ENCODE data around the gene PRKCI.
A peak's percentile ranks its signal among the peaks of the same experiment; 100 is the strongest.
"Not testable (repeated sequence)": the region's sequence is repeated elsewhere in the genome, so short reads cannot be mapped to it uniquely, and the experiment has no call there.

PRKCI gene

GRCh38 chr3:170196833-170197232 is 25.4 kb upstream of the PRKCI start:
- H3K4me3 ChIP-seq (ENCODE audit: low read length): no peak overlapping the region
- no peak for DNase-seq (ENCODE audit: low read depth)
- TF ChIP-seq CTCF (conservative IDR thresholded peaks at IDR 0.05; ENCODE audit: low read length): no peak

GRCh38 chr3:170200987-170201386 is 21.2 kb upstream of the PRKCI start:
- DNase-seq (ENCODE audit: low read depth): no peak
- no peak overlapping the region for H3K4me3 ChIP-seq (ENCODE audit: low read length)
- TF ChIP-seq CTCF (conservative IDR thresholded peaks at IDR 0.05; ENCODE audit: low read length): no peak

GRCh38 chr3:170201527-170201926 is 20.7 kb upstream of the PRKCI start:
- TF ChIP-seq CTCF (conservative IDR thresholded peaks at IDR 0.05; ENCODE audit: low read length): no peak
- DNase-seq (ENCODE audit: low read depth): no peak
- H3K4me3 ChIP-seq (ENCODE audit: low read length): no peak overlapping the region

DNA sequence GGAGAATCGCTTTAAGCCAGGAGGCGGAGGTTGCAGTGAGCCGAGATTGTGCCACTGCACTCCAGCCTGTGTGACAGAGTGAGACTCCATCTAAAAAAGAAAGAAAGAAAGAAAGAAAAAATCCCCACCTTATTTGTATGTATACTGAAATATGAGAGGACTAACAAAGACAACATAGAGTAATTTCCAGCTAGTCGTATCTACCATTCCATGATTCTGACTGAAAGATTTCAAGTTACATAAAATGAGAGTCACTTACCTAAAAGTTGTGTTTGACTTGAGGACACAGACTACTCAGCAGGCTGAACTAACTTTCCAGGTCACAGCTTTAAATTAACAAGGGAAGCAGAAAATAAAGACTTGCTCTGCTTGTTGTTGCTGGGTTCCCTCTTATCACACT is 18.8 kb upstream of the PRKCI start:
- no peak overlapping the region for H3K4me3 ChIP-seq (ENCODE audit: low read length)
- DNase-seq (ENCODE audit: low read depth): no peak
- no peak for TF ChIP-seq CTCF (conservative IDR thresholded peaks at IDR 0.05; ENCODE audit: low read length)

- H3K4me3 ChIP-seq (ENCODE audit: low read length): no peak overlapping the region
- DNase-seq (ENCODE audit: low read depth): no peak
- TF ChIP-seq CTCF (conservative IDR thresholded peaks at IDR 0.05; ENCODE audit: low read length): no peak
Observed at GRCh38 chr3:170204023-170204472, 18.2 kb upstream of the PRKCI start.

DNA sequence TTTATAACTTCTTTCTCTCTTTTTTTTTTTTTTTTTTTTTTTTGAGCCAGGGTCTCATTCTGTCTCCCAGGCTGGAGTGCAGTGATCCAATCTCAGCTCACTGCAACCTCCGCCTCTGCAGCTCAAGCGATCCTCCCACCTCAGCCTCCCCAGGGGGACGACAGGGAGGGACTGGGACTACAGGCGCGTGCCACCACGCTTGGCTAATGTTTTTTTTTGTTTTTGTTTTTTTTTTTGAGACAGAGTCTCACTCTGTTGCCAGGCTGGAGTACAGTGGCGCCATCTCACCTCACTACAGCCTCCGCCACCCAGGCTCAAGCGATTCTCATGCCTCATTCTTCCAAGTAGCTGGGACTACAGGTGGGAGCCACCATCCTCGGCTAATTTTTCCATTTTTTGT is 17.7 kb upstream of the PRKCI start:
- H3K4me3 ChIP-seq (ENCODE audit: low read length): no peak overlapping the region
- TF ChIP-seq CTCF (conservative IDR thresholded peaks at IDR 0.05; ENCODE audit: low read length): no peak
- DNase-seq (ENCODE audit: low read depth): no peak

GRCh38 chr3:170205302-170205701 is 16.9 kb upstream of the PRKCI start:
- DNase-seq (ENCODE audit: low read depth): peak; percentile 46
- TF ChIP-seq CTCF (conservative IDR thresholded peaks at IDR 0.05; ENCODE audit: low read length): no peak
- no peak overlapping the region for H3K4me3 ChIP-seq (ENCODE audit: low read length)

DNA sequence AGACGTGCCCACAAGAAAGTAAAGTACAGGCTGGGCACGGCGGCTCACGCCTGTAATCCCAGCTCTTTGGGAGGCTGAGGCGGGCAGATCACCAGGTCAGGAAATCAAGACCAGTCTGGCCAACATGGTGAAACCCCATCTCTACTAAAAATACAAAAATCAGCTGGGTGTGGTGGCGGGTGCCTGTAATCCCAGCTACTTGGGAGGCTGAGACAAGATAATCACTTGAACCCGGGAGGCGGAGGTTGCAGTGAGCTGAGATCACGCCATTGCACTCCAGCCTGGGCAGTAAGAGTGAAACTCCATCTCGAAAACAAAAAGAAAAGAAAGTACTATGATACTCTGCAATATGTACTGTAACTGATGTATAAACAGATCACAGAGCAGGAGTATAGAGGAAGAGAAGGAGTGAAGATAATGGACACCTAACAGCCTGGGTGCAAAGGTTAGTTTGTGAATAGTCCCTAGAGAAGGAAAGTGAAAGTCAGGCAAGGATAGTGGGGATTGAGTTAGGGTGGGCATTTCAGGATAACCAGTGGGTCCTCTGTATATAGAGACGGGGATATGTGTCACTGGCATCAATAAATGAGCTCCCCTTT is 16.0 kb upstream of the PRKCI start:
- H3K4me3 ChIP-seq (ENCODE audit: low read length); DNase-seq (ENCODE audit: low read depth): not testable (repeated sequence)
